Measurements from ENCODE around the gene ELK4. TPM values are rescaled to one million over a fixed set of nuclear protein-coding genes. Genes with fewer than 3 reads are reported as not detected.

ELK4 gene
- total RNA-seq, 1 experiment from 2014 or later: 39.0 TPM

GRCh38 chr1:205598841-205599668, 32.8 kb downstream of the ELK4 start (continued):
- TF ChIP-seq, protein P1, sequence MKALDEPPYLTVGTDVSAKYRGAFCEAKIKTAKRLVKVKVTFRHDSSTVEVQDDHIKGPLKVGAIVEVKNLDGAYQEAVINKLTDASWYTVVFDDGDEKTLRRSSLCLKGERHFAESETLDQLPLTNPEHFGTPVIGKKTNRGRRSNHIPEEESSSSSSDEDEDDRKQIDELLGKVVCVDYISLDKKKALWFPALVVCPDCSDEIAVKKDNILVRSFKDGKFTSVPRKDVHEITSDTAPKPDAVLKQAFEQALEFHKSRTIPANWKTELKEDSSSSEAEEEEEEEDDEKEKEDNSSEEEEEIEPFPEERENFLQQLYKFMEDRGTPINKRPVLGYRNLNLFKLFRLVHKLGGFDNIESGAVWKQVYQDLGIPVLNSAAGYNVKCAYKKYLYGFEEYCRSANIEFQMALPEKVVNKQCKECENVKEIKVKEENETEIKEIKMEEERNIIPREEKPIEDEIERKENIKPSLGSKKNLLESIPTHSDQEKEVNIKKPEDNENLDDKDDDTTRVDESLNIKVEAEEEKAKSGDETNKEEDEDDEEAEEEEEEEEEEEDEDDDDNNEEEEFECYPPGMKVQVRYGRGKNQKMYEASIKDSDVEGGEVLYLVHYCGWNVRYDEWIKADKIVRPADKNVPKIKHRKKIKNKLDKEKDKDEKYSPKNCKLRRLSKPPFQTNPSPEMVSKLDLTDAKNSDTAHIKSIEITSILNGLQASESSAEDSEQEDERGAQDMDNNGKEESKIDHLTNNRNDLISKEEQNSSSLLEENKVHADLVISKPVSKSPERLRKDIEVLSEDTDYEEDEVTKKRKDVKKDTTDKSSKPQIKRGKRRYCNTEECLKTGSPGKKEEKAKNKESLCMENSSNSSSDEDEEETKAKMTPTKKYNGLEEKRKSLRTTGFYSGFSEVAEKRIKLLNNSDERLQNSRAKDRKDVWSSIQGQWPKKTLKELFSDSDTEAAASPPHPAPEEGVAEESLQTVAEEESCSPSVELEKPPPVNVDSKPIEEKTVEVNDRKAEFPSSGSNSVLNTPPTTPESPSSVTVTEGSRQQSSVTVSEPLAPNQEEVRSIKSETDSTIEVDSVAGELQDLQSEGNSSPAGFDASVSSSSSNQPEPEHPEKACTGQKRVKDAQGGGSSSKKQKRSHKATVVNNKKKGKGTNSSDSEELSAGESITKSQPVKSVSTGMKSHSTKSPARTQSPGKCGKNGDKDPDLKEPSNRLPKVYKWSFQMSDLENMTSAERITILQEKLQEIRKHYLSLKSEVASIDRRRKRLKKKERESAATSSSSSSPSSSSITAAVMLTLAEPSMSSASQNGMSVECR (CRISPR knock-in tag; IDR thresholded peaks at IDR 0.05; ENCODE audit: borderline replicate concordance): no peak
- TF ChIP-seq, protein P2, sequence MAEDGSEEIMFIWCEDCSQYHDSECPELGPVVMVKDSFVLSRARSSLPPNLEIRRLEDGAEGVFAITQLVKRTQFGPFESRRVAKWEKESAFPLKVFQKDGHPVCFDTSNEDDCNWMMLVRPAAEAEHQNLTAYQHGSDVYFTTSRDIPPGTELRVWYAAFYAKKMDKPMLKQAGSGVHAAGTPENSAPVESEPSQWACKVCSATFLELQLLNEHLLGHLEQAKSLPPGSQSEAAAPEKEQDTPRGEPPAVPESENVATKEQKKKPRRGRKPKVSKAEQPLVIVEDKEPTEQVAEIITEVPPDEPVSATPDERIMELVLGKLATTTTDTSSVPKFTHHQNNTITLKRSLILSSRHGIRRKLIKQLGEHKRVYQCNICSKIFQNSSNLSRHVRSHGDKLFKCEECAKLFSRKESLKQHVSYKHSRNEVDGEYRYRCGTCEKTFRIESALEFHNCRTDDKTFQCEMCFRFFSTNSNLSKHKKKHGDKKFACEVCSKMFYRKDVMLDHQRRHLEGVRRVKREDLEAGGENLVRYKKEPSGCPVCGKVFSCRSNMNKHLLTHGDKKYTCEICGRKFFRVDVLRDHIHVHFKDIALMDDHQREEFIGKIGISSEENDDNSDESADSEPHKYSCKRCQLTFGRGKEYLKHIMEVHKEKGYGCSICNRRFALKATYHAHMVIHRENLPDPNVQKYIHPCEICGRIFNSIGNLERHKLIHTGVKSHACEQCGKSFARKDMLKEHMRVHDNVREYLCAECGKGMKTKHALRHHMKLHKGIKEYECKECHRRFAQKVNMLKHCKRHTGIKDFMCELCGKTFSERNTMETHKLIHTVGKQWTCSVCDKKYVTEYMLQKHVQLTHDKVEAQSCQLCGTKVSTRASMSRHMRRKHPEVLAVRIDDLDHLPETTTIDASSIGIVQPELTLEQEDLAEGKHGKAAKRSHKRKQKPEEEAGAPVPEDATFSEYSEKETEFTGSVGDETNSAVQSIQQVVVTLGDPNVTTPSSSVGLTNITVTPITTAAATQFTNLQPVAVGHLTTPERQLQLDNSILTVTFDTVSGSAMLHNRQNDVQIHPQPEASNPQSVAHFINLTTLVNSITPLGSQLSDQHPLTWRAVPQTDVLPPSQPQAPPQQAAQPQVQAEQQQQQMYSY (CRISPR knock-in tag; IDR thresholded peaks at IDR 0.05): no peak

GRCh38 chr1:205597691-205598314, 34.0 kb downstream of the ELK4 start:
- Mint-ChIP-seq H3K4me3 (no peak overlapping the region), H3K27me3 (ENCODE audit: low read depth) (no peaks in the 10 kb centered on the region), H3K9me3 (no peaks in the 10 kb centered on the region), H3K27ac (no peak overlapping the region), H3K36me3 (peaks cover 10% of the 10 kb centered on the region), H3K4me1 (peaks cover under 1% of the 10 kb centered on the region)
- ATAC-seq: no peak
- POLR2A ChIA-PET: interaction anchor here (0.7 kb wide), 1 partner anchor 60 kb away, joined by 3 read pairs; no protein-coding TSS in a partner anchor
- no peak for DNase-seq (ENCODE audit: low spot score)
- CTCF ChIA-PET: interaction anchor here (2.3 kb wide), 1 partner anchor 9 kb away, joined by 7 read pairs; no protein-coding TSS in a partner anchor
- TF ChIP-seq ZNF138 (CRISPR knock-in tag; conservative IDR thresholded peaks at IDR 0.05) (no peak), MYBL2 (CRISPR knock-in tag; IDR thresholded peaks at IDR 0.05) (no peak), CREB1 (CRISPR knock-in tag; IDR thresholded peaks at IDR 0.05) (no peak), ZNF671 (CRISPR knock-in tag; IDR thresholded peaks at IDR 0.05) (no peak), TCF7 (CRISPR knock-in tag; IDR thresholded peaks at IDR 0.05; ENCODE audit: low read depth) (no peak), ZNF232 (CRISPR knock-in tag; IDR thresholded peaks at IDR 0.05) (no peak), CBFB (CRISPR knock-in tag; IDR thresholded peaks at IDR 0.05; ENCODE audit: low read depth) (no peak), FOXJ3 (CRISPR knock-in tag; IDR thresholded peaks at IDR 0.05; ENCODE audit: borderline replicate concordance) (no peak), ZNF263 (CRISPR knock-in tag; IDR thresholded peaks at IDR 0.05; ENCODE audit: low read depth) (no peak), TEAD4 (CRISPR knock-in tag; IDR thresholded peaks at IDR 0.05) (no peak), ZNF219 (CRISPR knock-in tag; IDR thresholded peaks at IDR 0.05; ENCODE audit: borderline replicate concordance) (no peak), ATF1 (CRISPR knock-in tag; IDR thresholded peaks at IDR 0.05) (no peak), CTCF (IDR thresholded peaks at IDR 0.05) (no peak), NR2C2 (CRISPR knock-in tag; IDR thresholded peaks at IDR 0.05) (no peak), SMAD4 (CRISPR knock-in tag; IDR thresholded peaks at IDR 0.05) (no peak)
- TF ChIP-seq, protein P3, sequence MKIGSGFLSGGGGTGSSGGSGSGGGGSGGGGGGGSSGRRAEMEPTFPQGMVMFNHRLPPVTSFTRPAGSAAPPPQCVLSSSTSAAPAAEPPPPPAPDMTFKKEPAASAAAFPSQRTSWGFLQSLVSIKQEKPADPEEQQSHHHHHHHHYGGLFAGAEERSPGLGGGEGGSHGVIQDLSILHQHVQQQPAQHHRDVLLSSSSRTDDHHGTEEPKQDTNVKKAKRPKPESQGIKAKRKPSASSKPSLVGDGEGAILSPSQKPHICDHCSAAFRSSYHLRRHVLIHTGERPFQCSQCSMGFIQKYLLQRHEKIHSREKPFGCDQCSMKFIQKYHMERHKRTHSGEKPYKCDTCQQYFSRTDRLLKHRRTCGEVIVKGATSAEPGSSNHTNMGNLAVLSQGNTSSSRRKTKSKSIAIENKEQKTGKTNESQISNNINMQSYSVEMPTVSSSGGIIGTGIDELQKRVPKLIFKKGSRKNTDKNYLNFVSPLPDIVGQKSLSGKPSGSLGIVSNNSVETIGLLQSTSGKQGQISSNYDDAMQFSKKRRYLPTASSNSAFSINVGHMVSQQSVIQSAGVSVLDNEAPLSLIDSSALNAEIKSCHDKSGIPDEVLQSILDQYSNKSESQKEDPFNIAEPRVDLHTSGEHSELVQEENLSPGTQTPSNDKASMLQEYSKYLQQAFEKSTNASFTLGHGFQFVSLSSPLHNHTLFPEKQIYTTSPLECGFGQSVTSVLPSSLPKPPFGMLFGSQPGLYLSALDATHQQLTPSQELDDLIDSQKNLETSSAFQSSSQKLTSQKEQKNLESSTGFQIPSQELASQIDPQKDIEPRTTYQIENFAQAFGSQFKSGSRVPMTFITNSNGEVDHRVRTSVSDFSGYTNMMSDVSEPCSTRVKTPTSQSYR (CRISPR knock-in tag; IDR thresholded peaks at IDR 0.05): no peak
- TF ChIP-seq, protein P4, sequence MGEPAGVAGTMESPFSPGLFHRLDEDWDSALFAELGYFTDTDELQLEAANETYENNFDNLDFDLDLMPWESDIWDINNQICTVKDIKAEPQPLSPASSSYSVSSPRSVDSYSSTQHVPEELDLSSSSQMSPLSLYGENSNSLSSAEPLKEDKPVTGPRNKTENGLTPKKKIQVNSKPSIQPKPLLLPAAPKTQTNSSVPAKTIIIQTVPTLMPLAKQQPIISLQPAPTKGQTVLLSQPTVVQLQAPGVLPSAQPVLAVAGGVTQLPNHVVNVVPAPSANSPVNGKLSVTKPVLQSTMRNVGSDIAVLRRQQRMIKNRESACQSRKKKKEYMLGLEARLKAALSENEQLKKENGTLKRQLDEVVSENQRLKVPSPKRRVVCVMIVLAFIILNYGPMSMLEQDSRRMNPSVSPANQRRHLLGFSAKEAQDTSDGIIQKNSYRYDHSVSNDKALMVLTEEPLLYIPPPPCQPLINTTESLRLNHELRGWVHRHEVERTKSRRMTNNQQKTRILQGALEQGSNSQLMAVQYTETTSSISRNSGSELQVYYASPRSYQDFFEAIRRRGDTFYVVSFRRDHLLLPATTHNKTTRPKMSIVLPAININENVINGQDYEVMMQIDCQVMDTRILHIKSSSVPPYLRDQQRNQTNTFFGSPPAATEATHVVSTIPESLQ (CRISPR knock-in tag; IDR thresholded peaks at IDR 0.05): no peak
- TF ChIP-seq, protein P5, sequence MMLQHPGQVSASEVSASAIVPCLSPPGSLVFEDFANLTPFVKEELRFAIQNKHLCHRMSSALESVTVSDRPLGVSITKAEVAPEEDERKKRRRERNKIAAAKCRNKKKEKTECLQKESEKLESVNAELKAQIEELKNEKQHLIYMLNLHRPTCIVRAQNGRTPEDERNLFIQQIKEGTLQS (CRISPR knock-in tag; conservative IDR thresholded peaks at IDR 0.05): no peak

Data from WTC11 (cell line).